HK-2 (cell line): ENCODE measurements around the gene ADCYAP1R1.
A peak's percentile ranks its signal among the peaks of the same experiment; 100 is the strongest.
"Not testable (repeated sequence)": the region's sequence is repeated elsewhere in the genome, so short reads cannot be mapped to it uniquely, and the experiment has no call there.

Experiments used
- DNase-seq: peaks from one replicate; pipeline ENCODE4 v3.0.0-alpha.2; 2018; ENCODE audit not compliant: unreplicated experiment

Gene ADCYAP1R1

GRCh38 chr7:31134246-31135188 is 82.4 kb downstream of the ADCYAP1R1 start:
- DNase-seq, result peak; percentile 56

GRCh38 chr7:31137234-31137633 is 85.1 kb downstream of the ADCYAP1R1 start:
- no peak for DNase-seq

GRCh38 chr7:31145339-31145738 is 93.2 kb downstream of the ADCYAP1R1 start:
- DNase-seq, result no peak

GRCh38 chr7:31146030-31146429 is 93.9 kb downstream of the ADCYAP1R1 start:
- DNase-seq, result no peak

- DNase-seq, result no peak
Measured at GRCh38 chr7:31146538-31146937, 94.4 kb downstream of the ADCYAP1R1 start.

GRCh38 chr7:31151849-31152248 is 99.7 kb downstream of the ADCYAP1R1 start:
- DNase-seq, result no peak

- not testable (repeated sequence) for DNase-seq
Measured at GRCh38 chr7:31153318-31153717, 101.2 kb downstream of the ADCYAP1R1 start.

- no peak for DNase-seq
Measured at GRCh38 chr7:31160941-31161340, 108.8 kb downstream of the ADCYAP1R1 start.
